Hepatocyte (in vitro differentiated cells): ENCODE results near the gene TUBGCP2.

Experiments
- CTCF ChIP-seq: fragments of 200-600 bp; sonication (generic); IDR thresholded peaks from 2 replicates; pipeline ENCODE4 v1.5.1; 2016; ENCODE audit warnings: antibody characterized with exemption, mild to moderate bottlenecking; ENCODE audit not compliant: poor library complexity
- EZH2 ChIP-seq: fragments of 200-600 bp; sonication (generic); IDR thresholded peaks from 2 replicates; pipeline ENCODE4 v1.6.1; 2016; ENCODE audit warnings: antibody characterized with exemption, mild to moderate bottlenecking, borderline replicate concordance
- EZH2phosphoT487 ChIP-seq: fragments of 200-600 bp; sonication (generic); IDR thresholded peaks from one replicate; pipeline ENCODE4 v1.6.1; 2018; ENCODE audit warnings: antibody characterized with exemption, mild to moderate bottlenecking, low read depth, moderate library complexity; ENCODE audit not compliant: unreplicated experiment, severe bottlenecking

GRCh38 chr10:133274751-133275683 lies 33.7 kb downstream of the TUBGCP2 start:
- no peak for TF ChIP-seq CTCF
- no peak for TF ChIP-seq EZH2
- no peak for TF ChIP-seq EZH2phosphoT487
